Ovary (tissue), 9 donors: ENCODE results near the gene DCLK3. TPM values are rescaled to one million over a fixed set of nuclear protein-coding genes. Genes with fewer than 3 reads are reported as not detected.

Source experiments
- DNase-seq, 5 donors: peaks; one replicate each; pipeline ENCODE4 v3.0.0-alpha.2; 2019 to 2020
- H3K27ac ChIP-seq, 2 donors: fragments of 200-600 bp; one replicate each; pipeline versions ENCODE4 v1.5.1 to v1.8.0; 2019 to 2022
- H3K27me3 ChIP-seq: fragments of 200-600 bp; one replicate; pipeline ENCODE4 v1.8.0; 2022
- H3K36me3 ChIP-seq: fragments of 200-600 bp; sonication (generic); one replicate; pipeline ENCODE4 v1.5.1; 2019
- H3K4me1 ChIP-seq: one replicate; pipeline ENCODE4 v1.8.1; 2013; ENCODE audit warnings: mild to moderate bottlenecking, moderate library complexity; ENCODE audit not compliant: insufficient read depth
- H3K4me3 ChIP-seq: fragments of 200-600 bp; sonication (generic); one replicate; pipeline ENCODE4 v1.5.1; 2017
- H3K9me3 ChIP-seq, 2 donors: fragments of 200-600 bp in 1 of 2; sonication (generic) in 1 of 2; one replicate each; pipeline versions ENCODE4 v1.5.1 to v1.8.1; 2013 to 2019; ENCODE audit warnings: mild to moderate bottlenecking in 1 of 2, moderate library complexity in 1 of 2
- CTCF ChIP-seq, 3 donors: fragments of 450-650 bp in 2 of 3; fragments of 200-600 bp in 1 of 3; IDR thresholded peaks; one replicate each; pipeline versions ENCODE4 v1.5.1 to v1.8.0; 2016 to 2022; ENCODE audit warnings: antibody characterized with exemption in 3 of 3, mild to moderate bottlenecking in 1 of 3
- EP300 ChIP-seq: sonication (generic); formaldehyde crosslinking; IDR thresholded peaks from one replicate; pipeline ENCODE4 v1.6.1; 2017; ENCODE audit warnings: antibody characterized with exemption
- POLR2A ChIP-seq: fragments of 450-650 bp; IDR thresholded peaks from one replicate; pipeline ENCODE4 v1.6.1; 2017; ENCODE audit warnings: antibody characterized with exemption, mild to moderate bottlenecking, moderate library complexity
- WGBS, 3 donors: extraction: QIAGEN DNeasy Blood & Tissue Kit in 1 of 3; methylation state at CpG; one replicate each; pipeline versions ENCODE4 v1.1.5 to v1.1.7; 2013 to 2017; 5-methylcytosine and 5-hydroxymethylcytosine counted together
- intact Hi-C, 4 donors: fragments of 100-400 bp; cut with DNase I; formaldehyde crosslinking; loops; one replicate each; pipeline versions ENCODE4 v1.11.0 to v1.15.1; 2022 to 2023
- polyA plus RNA-seq, 2 donors: library from polyadenylated mRNA; stranded (reverse); fragments of 200-250 nt in 1 of 2; fragments of 350-450 nt in 1 of 2; fragmentation: Illumina TruSeq in 1 of 2; extraction: RNeasy Lipid Tissue Mini Kit (QIAGEN cat#74804) in 1 of 2; gene quantifications; one replicate each; pipeline ENCODE4 v1.2.3, GENCODE V29; 2013 to 2014
- total RNA-seq, 7 donors: library from RNA; depleted of rRNA in 2 of 7; stranded (reverse); fragments of >200 nt in 2 of 7; fragmentation: NEBNext Ultra II Directional in 3 of 7; extraction: Animal tissue kit (Norgen Biotek cat#: 25700) in 3 of 7; gene quantifications; one replicate each; pipeline versions ENCODE4 v1.1.0 to v1.2.4, GENCODE V29; 2016 to 2023
- donor health status: DM: no; HTN: no; CAD: no; lungs with moderate emphysema.
- donor health status: DM: no; HTN: no; CAD: no.
- donor health status: Bipolar disorder and iron deficiency.
- donor health status: DM: yes; HTN: yes; CAD: no.
- donor health status: DM: no; HTN: no; CAD: no.
- donor health status: DM: yes; HTN: yes; CAD: no.

Gene DCLK3
- total and polyA plus RNA-seq, 9 donors: under 0.01 to 0.12 (median 0.05) TPM; not detected in 4

- Histone ChIP-seq H3K27ac (no peak overlapping the region), H3K36me3 (no peaks in the 10 kb centered on the region), H3K4me1 (no peaks in the 10 kb centered on the region), H3K9me3 (no peaks in the 10 kb centered on the region), H3K4me3 (no peak overlapping the region), H3K27me3 (no peaks in the 10 kb centered on the region)
- DNase-seq: no peak
- TF ChIP-seq POLR2A (no peak), EP300 (no peak)
- intact Hi-C loops: no loop called here
Observed at GRCh38 chr3:36771931-36772330, 7.6 kb upstream of the DCLK3 start.

- Histone ChIP-seq H3K4me1 (no peaks in the 10 kb centered on the region), H3K27ac (no peak overlapping the region), H3K36me3 (no peaks in the 10 kb centered on the region), H3K4me3 (no peak overlapping the region), H3K27me3 (no peaks in the 10 kb centered on the region), H3K9me3 (no peaks in the 10 kb centered on the region)
- WGBS, 3 donors: 30 to 32% (median 31%) methylated on average over 1 of the region's 1 CpG
- no peak for DNase-seq
- TF ChIP-seq CTCF (IDR thresholded peaks at IDR 0.05): no peak
- intact Hi-C loops: no loop called here
Observed at GRCh38 chr3:36769926-36770325, 5.6 kb upstream of the DCLK3 start.

- no peak overlapping the region for H3K4me3 ChIP-seq
Observed at GRCh38 chr3:36765104-36765503, 751 bp upstream of the DCLK3 start.

GRCh38 chr3:36764704-36765038 lies 318 bp upstream of the DCLK3 start:
- TF ChIP-seq POLR2A: no peak
- no peak for TF ChIP-seq CTCF (IDR thresholded peaks at IDR 0.05)
- TF ChIP-seq EP300: no peak
- Histone ChIP-seq H3K27ac (no peak overlapping the region), H3K36me3 (no peaks in the 10 kb centered on the region), H3K4me1 (peaks cover 3% of the 10 kb centered on the region), H3K9me3 (no peaks in the 10 kb centered on the region), H3K4me3 (no peak overlapping the region), H3K27me3 (no peaks in the 10 kb centered on the region)
- WGBS, 3 donors: 35 to 49% (median 37%) methylated on average over 9 to 10 of the region's 10 CpGs
- intact Hi-C loops: no loop called here
- no peak for DNase-seq

More at GRCh38 chr3:36765104-36765503, 751 bp upstream of the DCLK3 start:
- H3K27ac ChIP-seq: no peak overlapping the region
- H3K9me3 ChIP-seq: no peaks in the 10 kb centered on the region
- WGBS, 3 donors: 52 to 62% (median 58%) methylated on average over 7 of the region's 7 CpGs
- no peak for DNase-seq
- H3K4me1 ChIP-seq: peaks cover 3% of the 10 kb centered on the region
- TF ChIP-seq CTCF (IDR thresholded peaks at IDR 0.05): no peak
- no peak for TF ChIP-seq EP300
- no peak for TF ChIP-seq POLR2A
- intact Hi-C loops: no loop called here
- no peaks in the 10 kb centered on the region for H3K27me3 ChIP-seq
- no peaks in the 10 kb centered on the region for H3K36me3 ChIP-seq

GRCh38 chr3:36762918-36763849 lies 1.2 kb downstream of the DCLK3 start:
- TF ChIP-seq EP300 (no peak), POLR2A (no peak), CTCF (IDR thresholded peaks at IDR 0.05) (no peak)
- Histone ChIP-seq H3K27me3 (no peaks in the 10 kb centered on the region), H3K27ac (no peak overlapping the region), H3K4me3 (no peak overlapping the region), H3K9me3 (no peaks in the 10 kb centered on the region), H3K4me1 (peaks cover 3% of the 10 kb centered on the region), H3K36me3 (no peaks in the 10 kb centered on the region)
- 57 to 65% (median 63%) methylated on average over 10 of the region's 10 CpGs for WGBS, 3 donors
- intact Hi-C loops: no loop called here
- DNase-seq: no peak
